Measurements from ENCODE around the gene ARMC9. TPM values are rescaled to one million over a fixed set of nuclear protein-coding genes. Genes with fewer than 3 reads are reported as not detected.

ARMC9 gene
- total and polyA plus RNA-seq, 2 donors (not counting 3 experiments of a cell fraction or from before 2014, with no cell fraction given) = 16.4 to 24.2 TPM

DNA sequence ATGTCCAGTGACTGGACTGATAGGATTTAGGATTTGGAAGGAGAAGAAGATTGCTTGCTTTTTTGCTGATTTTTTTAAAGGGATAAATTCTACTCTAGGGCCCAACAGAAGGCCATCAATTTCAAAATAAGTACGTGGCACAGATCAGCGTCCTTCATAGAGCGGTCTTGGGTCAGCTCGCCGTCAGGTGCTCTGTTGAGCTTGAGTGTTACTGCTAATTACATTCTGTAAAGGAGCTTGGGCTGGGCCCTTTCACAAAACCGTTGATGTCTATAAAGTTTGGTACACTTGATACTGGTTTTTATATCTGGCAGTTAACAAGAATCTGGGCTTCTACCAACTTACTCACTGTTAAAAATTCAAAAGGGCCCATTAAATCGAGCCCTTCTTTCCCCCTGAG, 45.4 kb downstream of the ARMC9 start:
- dilution Hi-C loops (cut with MboI; ENCODE audit: extremely low pct_ligation_motif_present, low sequenced_read_pairs) = no loop called here
- Histone ChIP-seq H3K27me3 (ENCODE audit: control insufficient read depth in 2 of 2, insufficient read depth in 2 of 2, low read length in 2 of 2) (no peaks in the 10 kb centered on the region), H3K79me2 (ENCODE audit: control insufficient read depth, insufficient read depth, low read length) (no peaks in the 10 kb centered on the region), H3K4me3 (replicated peaks in 1 of 3; ENCODE audit: insufficient read depth in 1 of 3, low read depth in 1 of 3, low read length in 3 of 3) (no peak overlapping the region), H2AFZ (ENCODE audit: low read depth, low read length) (no peak overlapping the region), H3K36me3 (ENCODE audit: control insufficient read depth in 2 of 2, extremely low read depth in 1 of 2, insufficient read depth in 2 of 2, low read length in 2 of 2) (no peaks in the 10 kb centered on the region), H3K27ac (ENCODE audit: insufficient read depth, low read depth, low read length) (no peak overlapping the region), H4K20me1 (replicated peaks; ENCODE audit: control insufficient read depth, extremely low read depth, insufficient read depth, low read length) (no peaks in the 10 kb centered on the region), H3K9ac (replicated peaks; ENCODE audit: extremely low read depth, insufficient read depth, low read length) (no peak overlapping the region), H3K4me1 (ENCODE audit: control insufficient read depth, extremely low read depth, insufficient read depth, low read length) (no peaks in the 10 kb centered on the region), H3K9me3 (replicated peaks; ENCODE audit: control insufficient read depth, insufficient read depth, low read length) (no peaks in the 10 kb centered on the region), H3K4me2 (ENCODE audit: insufficient read depth, low read length) (no peak overlapping the region), H3K9me1 (replicated peaks; ENCODE audit: control insufficient read depth, extremely low read depth, insufficient read depth, low read length) (no peaks in the 10 kb centered on the region)
- TF ChIP-seq FOS (IDR thresholded peaks at IDR 0.05; ENCODE audit: borderline replicate concordance, insufficient read depth, low read length) (no peak), GATA2 (IDR thresholded peaks at IDR 0.05; ENCODE audit: insufficient read depth, insufficient read length, low read depth, low read length) (no peak), EZH2 (IDR thresholded peaks at IDR 0.05; ENCODE audit: borderline replicate concordance, low read depth, low read length, severe bottlenecking) (no peak), POLR2AphosphoS5 (IDR thresholded peaks at IDR 0.05; ENCODE audit: insufficient read depth, low read depth, low read length) (no peak), MYC (IDR thresholded peaks at IDR 0.05; ENCODE audit: low read depth, low read length) (no peak), JUN (IDR thresholded peaks at IDR 0.05; ENCODE audit: borderline replicate concordance, insufficient read depth, insufficient read length, low read depth) (no peak), POLR2A (IDR thresholded peaks at IDR 0.05; ENCODE audit: low read depth, low read length) (no peak), MAX (IDR thresholded peaks at IDR 0.05; ENCODE audit: insufficient read depth, insufficient read length) (no peak)
- TF ChIP-seq, protein P1, sequence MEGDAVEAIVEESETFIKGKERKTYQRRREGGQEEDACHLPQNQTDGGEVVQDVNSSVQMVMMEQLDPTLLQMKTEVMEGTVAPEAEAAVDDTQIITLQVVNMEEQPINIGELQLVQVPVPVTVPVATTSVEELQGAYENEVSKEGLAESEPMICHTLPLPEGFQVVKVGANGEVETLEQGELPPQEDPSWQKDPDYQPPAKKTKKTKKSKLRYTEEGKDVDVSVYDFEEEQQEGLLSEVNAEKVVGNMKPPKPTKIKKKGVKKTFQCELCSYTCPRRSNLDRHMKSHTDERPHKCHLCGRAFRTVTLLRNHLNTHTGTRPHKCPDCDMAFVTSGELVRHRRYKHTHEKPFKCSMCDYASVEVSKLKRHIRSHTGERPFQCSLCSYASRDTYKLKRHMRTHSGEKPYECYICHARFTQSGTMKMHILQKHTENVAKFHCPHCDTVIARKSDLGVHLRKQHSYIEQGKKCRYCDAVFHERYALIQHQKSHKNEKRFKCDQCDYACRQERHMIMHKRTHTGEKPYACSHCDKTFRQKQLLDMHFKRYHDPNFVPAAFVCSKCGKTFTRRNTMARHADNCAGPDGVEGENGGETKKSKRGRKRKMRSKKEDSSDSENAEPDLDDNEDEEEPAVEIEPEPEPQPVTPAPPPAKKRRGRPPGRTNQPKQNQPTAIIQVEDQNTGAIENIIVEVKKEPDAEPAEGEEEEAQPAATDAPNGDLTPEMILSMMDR (IDR thresholded peaks at IDR 0.05; ENCODE audit: extremely low read depth in 1 of 2, insufficient read depth in 1 of 2, low read depth in 1 of 2, low read length in 2 of 2) = no peak
- intact Hi-C loops (cut with micrococcal nuclease) = no loop called here
- CTCF ChIA-PET = interaction anchor here (0.9 to 3.3 kb wide), 4 partner anchors 10 to 208 kb away, joined by 3 to 11 read pairs (median 4); no protein-coding TSS in a partner anchor
- no peak for DNase-seq (ENCODE audit: low read depth, low spot score)
- BruUV-seq (replicated peaks) = no TSS peak
- POLR2A ChIA-PET = interaction anchor here (0.8 kb wide), 1 partner anchor 208 kb away, joined by 6 read pairs; no protein-coding TSS in a partner anchor
- FAIRE-seq = no peak

Data from endothelial cell of umbilical vein (primary cell).